ENCODE results near the gene KCNJ10.

KCNJ10 gene

DNA sequence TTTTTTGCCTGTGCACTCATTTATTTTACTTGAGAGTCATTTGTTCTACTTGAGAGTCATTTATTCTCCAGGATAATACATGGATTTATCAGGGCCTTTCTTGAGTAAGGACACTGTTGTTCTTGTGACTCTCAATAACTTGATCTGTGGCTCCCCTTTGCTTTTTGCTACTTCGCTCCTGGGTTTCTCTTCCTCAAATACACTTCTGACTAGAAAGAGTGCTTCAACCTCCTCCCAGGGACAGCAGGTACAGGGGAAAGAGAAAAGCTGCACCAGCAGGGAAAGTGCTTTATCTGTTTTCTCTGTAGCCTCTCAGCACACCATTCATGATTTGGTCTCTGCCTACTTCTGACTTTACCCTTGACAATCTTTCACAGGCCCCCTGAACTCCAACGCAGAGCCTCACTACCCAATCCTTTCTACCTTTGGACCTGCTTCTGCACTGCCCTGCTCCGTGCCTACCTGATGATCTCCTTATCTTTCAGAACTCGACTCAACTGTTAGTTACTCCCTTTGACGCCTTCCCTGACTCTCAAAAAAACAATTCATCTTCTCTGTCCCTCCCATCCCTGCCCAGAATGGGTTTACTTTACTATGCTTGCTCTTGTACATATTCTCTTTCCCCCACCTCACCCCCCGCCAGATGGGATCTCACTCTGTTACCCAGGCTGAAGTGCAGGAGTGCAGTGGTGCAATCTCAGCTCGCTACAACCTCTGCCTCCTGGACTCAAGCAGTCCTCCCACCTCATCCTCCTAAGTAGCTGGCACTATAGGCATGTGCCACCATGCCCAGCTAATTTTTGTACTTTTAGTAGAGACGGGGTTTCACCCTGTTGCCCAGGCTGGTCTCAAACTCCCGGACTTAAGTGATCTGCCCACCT lies 22.6 kb downstream of the KCNJ10 start:
- Mint-ChIP-seq H3K4me3 (peak overlapping the region; percentile 62 to 71), H3K36me3 (no peaks in the 10 kb centered on the region), H3K4me1 (peaks cover 13 to 15% of the 10 kb centered on the region in 2 donors), H3K9me3 (no peaks in the 10 kb centered on the region), H3K27ac (peak overlapping the region; percentile 65), H3K27me3 (peaks cover 22 to 46% of the 10 kb centered on the region in 2 donors)
- DNase-seq (no peak), ATAC-seq (replicated peaks) (peak; percentile 68 to 74)

GRCh38 chr1:160046494-160047110 lies 23.4 kb downstream of the KCNJ10 start:
- ATAC-seq (replicated peaks) (peak; percentile 87 to 88), DNase-seq (no peak)
- peaks cover 23 to 39% of the 10 kb centered on the region in 2 donors for H3K27me3 Mint-ChIP-seq
- peak overlapping the region; percentile 65 for H3K27ac Mint-ChIP-seq
- peak overlapping the region; percentile 62 to 71 for H3K4me3 Mint-ChIP-seq
- H3K36me3 Mint-ChIP-seq: peaks cover 0 to 1% of the 10 kb centered on the region in 2 donors
- no peaks in the 10 kb centered on the region for H3K9me3 Mint-ChIP-seq
- H3K4me1 Mint-ChIP-seq: peaks cover 13 to 15% of the 10 kb centered on the region in 2 donors

DNA sequence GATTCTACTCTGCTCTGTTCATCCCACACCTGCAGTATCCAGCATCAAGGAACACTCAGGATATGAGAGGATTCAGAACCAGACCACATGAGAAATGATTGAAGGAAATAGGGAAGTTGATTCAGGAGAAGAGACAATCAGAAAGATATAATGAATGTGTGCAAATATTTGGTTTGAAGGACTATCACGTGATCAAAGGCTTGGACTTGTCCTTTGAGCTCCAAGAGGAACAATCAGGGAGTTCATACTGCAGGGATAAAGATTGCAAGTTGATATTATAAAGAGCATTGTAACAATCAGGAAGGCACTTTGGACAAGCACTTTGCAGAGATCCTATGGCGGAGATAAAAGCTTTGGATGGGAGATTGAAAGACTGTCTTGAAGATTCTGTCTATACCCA lies 24.3 kb downstream of the KCNJ10 start:
- Mint-ChIP-seq H3K9me3 (no peaks in the 10 kb centered on the region), H3K27me3 (peaks cover 24 to 32% of the 10 kb centered on the region in 2 donors), H3K36me3 (peaks cover 0 to 1% of the 10 kb centered on the region in 2 donors), H3K4me3 (no peak overlapping the region), H3K4me1 (peaks cover 13 to 15% of the 10 kb centered on the region in 2 donors), H3K27ac (no peak overlapping the region)
- ATAC-seq (replicated peaks) (no peak), DNase-seq (no peak)

- no peaks in the 10 kb centered on the region for H3K9me3 Mint-ChIP-seq
- H3K4me3 Mint-ChIP-seq: no peak overlapping the region
- H3K27me3 Mint-ChIP-seq: peaks cover 17 to 24% of the 10 kb centered on the region in 2 donors
- DNase-seq (no peak), ATAC-seq (replicated peaks) (no peak)
- H3K36me3 Mint-ChIP-seq: peaks cover 0 to 1% of the 10 kb centered on the region in 2 donors
- no peak overlapping the region for H3K27ac Mint-ChIP-seq
- H3K4me1 Mint-ChIP-seq: peaks cover 13 to 15% of the 10 kb centered on the region in 2 donors
These were observed 26.4 kb downstream of the KCNJ10 start for GRCh38 chr1:160043543-160043942.

DNA sequence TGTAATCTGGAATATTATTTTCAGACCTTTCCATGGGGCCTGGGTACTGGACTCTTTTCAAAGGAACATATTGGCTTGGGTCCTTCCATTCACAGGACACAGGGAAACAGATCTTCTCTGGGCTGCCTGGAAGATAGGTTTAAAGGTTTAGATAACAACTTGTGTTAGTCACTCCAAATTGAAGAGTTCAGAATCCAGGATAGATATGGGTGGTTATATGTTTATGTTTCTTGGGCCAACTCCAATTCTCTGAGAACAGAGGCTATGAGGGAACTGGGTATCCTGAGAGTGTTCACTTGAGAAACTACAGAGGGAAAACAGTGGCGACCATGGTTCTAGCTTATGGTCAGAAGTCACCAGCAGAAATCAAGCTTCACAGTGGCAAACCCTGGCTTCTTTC lies 29.5 kb downstream of the KCNJ10 start:
- H3K36me3 Mint-ChIP-seq: peaks cover 0 to 1% of the 10 kb centered on the region in 2 donors
- H3K27ac Mint-ChIP-seq: no peak overlapping the region
- ATAC-seq (replicated peaks) (no peak), DNase-seq (no peak)
- H3K4me1 Mint-ChIP-seq: no peaks in the 10 kb centered on the region
- peaks cover 13 to 20% of the 10 kb centered on the region in 2 donors for H3K27me3 Mint-ChIP-seq
- no peaks in the 10 kb centered on the region for H3K9me3 Mint-ChIP-seq
- no peak overlapping the region for H3K4me3 Mint-ChIP-seq

DNA sequence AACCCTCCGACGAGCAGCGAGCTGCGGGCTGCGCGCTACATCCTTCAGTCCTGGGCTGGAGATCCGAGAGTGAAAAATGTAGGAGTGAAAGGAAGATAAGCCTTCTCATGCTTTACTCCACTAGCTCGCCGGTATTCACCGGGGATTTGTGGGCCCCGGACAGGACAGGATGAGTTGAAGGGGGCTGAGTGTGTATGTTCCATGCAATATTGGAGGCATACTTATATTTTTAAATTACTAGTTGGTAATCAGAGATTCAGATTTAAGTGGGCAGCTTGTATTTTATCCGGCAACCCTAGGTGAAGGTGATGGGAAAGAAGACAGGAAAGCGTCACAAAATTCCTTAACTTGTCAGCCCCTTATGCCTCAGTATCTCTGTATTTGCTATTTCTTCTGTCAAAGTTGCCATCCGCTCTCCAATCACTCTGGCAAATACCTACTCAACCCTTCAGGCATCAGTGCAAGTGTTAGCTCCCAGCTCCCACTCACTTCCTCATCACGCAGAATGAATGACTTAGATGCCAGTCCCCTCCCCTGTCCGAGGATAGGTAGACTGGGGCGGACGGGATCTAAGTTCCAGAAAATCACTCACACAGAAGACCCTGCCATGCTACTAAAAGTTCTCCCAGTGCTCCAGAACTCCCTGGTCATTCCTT lies 37.7 kb downstream of the KCNJ10 start:
- H3K9me3 Mint-ChIP-seq: no peaks in the 10 kb centered on the region
- peak in 1 of 2 donors; percentile 33 for ATAC-seq (replicated peaks)

DNA sequence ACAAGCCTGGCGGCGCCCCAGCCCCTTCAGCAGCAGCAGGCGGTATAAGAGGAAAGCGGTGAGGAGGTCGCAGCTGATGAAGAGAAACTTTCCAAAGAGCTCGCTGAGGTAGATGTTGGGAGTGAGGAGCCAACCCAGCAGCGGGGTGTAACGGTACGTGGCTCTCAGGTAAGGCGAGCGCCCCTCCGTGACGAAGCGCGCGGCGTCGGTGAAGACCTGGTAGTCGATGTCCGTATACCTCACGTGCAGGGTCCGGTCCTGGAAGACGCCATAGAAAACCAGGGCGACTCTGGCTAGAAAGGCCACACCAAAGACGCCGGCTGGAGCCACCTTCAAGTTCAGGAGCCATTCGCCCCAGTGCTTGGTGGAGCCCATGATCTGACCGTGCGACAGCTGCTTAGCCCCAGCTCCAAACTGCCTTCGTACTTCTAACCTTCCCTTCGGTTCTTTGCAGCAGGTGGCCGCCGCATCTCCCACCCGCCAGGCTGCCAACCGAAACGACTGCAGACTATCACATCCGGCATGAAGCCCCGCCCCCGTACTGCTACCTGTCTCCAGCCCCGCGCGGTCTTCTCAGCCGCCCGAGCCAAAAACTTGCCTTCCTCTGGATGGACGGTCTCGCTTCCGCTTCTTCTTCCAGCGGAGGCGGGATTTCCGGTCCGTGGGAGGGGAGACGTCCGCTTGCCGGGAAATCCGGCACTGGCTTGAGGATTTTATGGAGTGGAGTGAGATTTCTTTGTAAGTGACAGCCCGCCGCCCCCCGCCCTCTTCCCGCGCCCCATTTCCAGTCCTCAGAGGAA lies 38.4 kb downstream of the KCNJ10 start, which contains the start of gene PIGM:
Gene PIGM (minus strand): TSS at position 626 of the 800 bp plus-strand sequence. CDS start 251 bp downstream, at position 375.
- DNase-seq: peak; percentile 84
- ATAC-seq (replicated peaks): peak; percentile 96 to 98
- Mint-ChIP-seq H3K9me3 (no peaks in the 10 kb centered on the region), H3K4me1 (peaks cover 19 to 28% of the 10 kb centered on the region in 2 donors), H3K4me3 (peak within 1 kb of the TSS; percentile 90 to 98), H3K36me3 (peaks cover 4% of the 10 kb centered on the region in 2 donors), H3K27me3 (no peaks in the 10 kb centered on the region), H3K27ac (peak within 1 kb of the TSS; percentile 94)

More for the DNA sequence above, 37.7 kb downstream of the KCNJ10 start:
- Mint-ChIP-seq H3K4me3 (peak overlapping the region; percentile 90 to 98), H3K36me3 (peaks cover under 1% of the 10 kb centered on the region in 2 donors), H3K27ac (peak overlapping the region; percentile 86), H3K27me3 (no peaks in the 10 kb centered on the region), H3K4me1 (peaks cover 17 to 28% of the 10 kb centered on the region in 2 donors)
- no peak for DNase-seq

GRCh38 chr1:160030657-160031364 lies 39.1 kb downstream of the KCNJ10 start:
- H3K9me3 Mint-ChIP-seq: no peaks in the 10 kb centered on the region
- H3K4me1 Mint-ChIP-seq: peaks cover 19 to 28% of the 10 kb centered on the region in 2 donors
- peak overlapping the region; percentile 94 for H3K27ac Mint-ChIP-seq
- peak; percentile 44 for ATAC-seq (replicated peaks)
- no peaks in the 10 kb centered on the region for H3K27me3 Mint-ChIP-seq
- peak; percentile 9 for DNase-seq
- H3K4me3 Mint-ChIP-seq: peak overlapping the region; percentile 90 to 98
- H3K36me3 Mint-ChIP-seq: peaks cover 4% of the 10 kb centered on the region in 2 donors

GRCh38 chr1:160028426-160028825 lies 41.5 kb downstream of the KCNJ10 start:
- no peaks in the 10 kb centered on the region for H3K27me3 Mint-ChIP-seq
- no peak for DNase-seq
- peaks cover 19 to 28% of the 10 kb centered on the region in 2 donors for H3K4me1 Mint-ChIP-seq
- H3K4me3 Mint-ChIP-seq: no peak overlapping the region
- H3K27ac Mint-ChIP-seq: no peak overlapping the region
- peaks cover 4% of the 10 kb centered on the region in 2 donors for H3K36me3 Mint-ChIP-seq
- no peaks in the 10 kb centered on the region for H3K9me3 Mint-ChIP-seq
- no peak for ATAC-seq (replicated peaks)

- Mint-ChIP-seq H3K36me3 (peaks cover 4% of the 10 kb centered on the region in 2 donors), H3K9me3 (no peaks in the 10 kb centered on the region), H3K27me3 (peaks cover 0 to 8% of the 10 kb centered on the region in 2 donors), H3K27ac (no peak overlapping the region), H3K4me1 (peaks cover 3 to 7% of the 10 kb centered on the region in 2 donors), H3K4me3 (no peak overlapping the region)
- no peak for DNase-seq
- ATAC-seq (replicated peaks): no peak
These were observed 44.6 kb downstream of the KCNJ10 start for GRCh38 chr1:160025314-160025713.

DNA sequence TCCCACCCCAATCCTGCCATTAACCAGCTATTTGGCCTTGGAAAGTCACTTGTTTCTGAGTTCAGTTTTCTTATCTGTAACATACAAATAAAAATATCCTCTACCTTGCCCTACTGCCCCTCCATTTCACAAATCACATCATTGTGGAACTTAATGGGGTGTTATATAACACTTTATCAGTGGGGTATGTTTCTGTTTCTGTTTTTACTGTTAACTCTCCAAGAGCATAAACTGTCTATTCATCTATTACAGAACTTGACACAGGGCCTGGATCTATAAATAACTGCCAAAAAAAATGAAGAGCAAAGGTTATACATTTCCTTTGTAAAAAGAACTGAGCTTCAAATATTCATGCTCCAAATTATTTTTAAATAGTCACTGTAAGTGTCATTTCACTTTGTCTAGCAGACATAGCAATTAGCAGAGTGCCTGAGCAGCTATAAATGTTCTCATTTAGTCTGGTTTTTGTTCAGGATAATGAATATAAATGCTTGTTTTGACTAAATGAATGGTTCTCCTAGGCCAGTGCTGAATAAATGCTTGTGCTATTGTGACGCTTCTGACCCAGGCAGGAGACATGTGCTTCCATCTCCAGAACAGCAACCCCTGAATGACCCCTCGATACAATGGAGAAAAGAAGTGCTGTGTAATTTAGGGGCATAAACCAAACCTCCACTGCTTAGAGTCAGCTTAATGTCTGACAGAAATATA lies 45.6 kb downstream of the KCNJ10 start:
- no peak overlapping the region for H3K4me3 Mint-ChIP-seq
- DNase-seq (no peak), ATAC-seq (replicated peaks) (no peak)
- no peaks in the 10 kb centered on the region for H3K9me3 Mint-ChIP-seq
- H3K36me3 Mint-ChIP-seq: peaks cover 4% of the 10 kb centered on the region in 2 donors
- no peak overlapping the region for H3K27ac Mint-ChIP-seq
- H3K4me1 Mint-ChIP-seq: peaks cover 0 to 2% of the 10 kb centered on the region in 2 donors
- peaks cover 0 to 8% of the 10 kb centered on the region in 2 donors for H3K27me3 Mint-ChIP-seq

GRCh38 chr1:160022330-160023310 lies 47.3 kb downstream of the KCNJ10 start:
- Mint-ChIP-seq H3K4me1 (peaks cover 0 to 2% of the 10 kb centered on the region in 2 donors), H3K27me3 (peaks cover 13 to 15% of the 10 kb centered on the region in 2 donors), H3K4me3 (no peak overlapping the region), H3K27ac (no peak overlapping the region), H3K36me3 (peaks cover 4% of the 10 kb centered on the region in 2 donors), H3K9me3 (no peaks in the 10 kb centered on the region)
- no peak for DNase-seq
- no peak for ATAC-seq (replicated peaks)
